Uterus (tissue), 4 donors: Measurements from ENCODE around the gene SSBP3. TPM values are rescaled to one million over a fixed set of nuclear protein-coding genes. Genes with fewer than 3 reads are reported as not detected.

Experiments used
- DNase-seq, 2 donors: peaks; one replicate each; pipeline ENCODE4 v3.0.0-alpha.2; 2019 to 2020
- H3K27ac ChIP-seq, 2 donors: fragments of 200-600 bp; sonication (generic); 1 replicate in 1 of 2; 2 replicates in 1 of 2; pipeline ENCODE4 v1.5.1; 2016 to 2018
- H3K27me3 ChIP-seq, 2 donors: fragments of 200-600 bp; sonication (generic); one replicate each; pipeline ENCODE4 v1.5.1; 2018 to 2019; ENCODE audit warnings: control low read depth in 1 of 2
- H3K36me3 ChIP-seq, 2 donors: fragments of 200-600 bp; sonication (generic); one replicate each; pipeline ENCODE4 v1.5.1; 2019; ENCODE audit warnings: control low read depth in 1 of 2
- H3K4me1 ChIP-seq, 2 donors: fragments of 200-600 bp; sonication (generic); one replicate each; pipeline ENCODE4 v1.5.1; 2018 to 2019; ENCODE audit warnings: control low read depth in 1 of 2
- H3K4me3 ChIP-seq, 2 donors: fragments of 200-600 bp; sonication (generic); 1 replicate in 1 of 2; 2 replicates in 1 of 2; pipeline ENCODE4 v1.5.1; 2018 to 2019; ENCODE audit warnings: mild to moderate bottlenecking in 1 of 2
- H3K9me3 ChIP-seq, 2 donors: fragments of 200-600 bp; sonication (generic); one replicate each; pipeline ENCODE4 v1.5.1; 2019; ENCODE audit warnings: control low read depth in 1 of 2
- POLR2A ChIP-seq, 2 donors: fragments of 450-650 bp; IDR thresholded peaks; one replicate each; pipeline ENCODE4 v1.6.1; 2016; ENCODE audit warnings: antibody characterized with exemption in 2 of 2, mild to moderate bottlenecking in 1 of 2, moderate library complexity in 1 of 2
- intact Hi-C: fragments of 100-400 bp; cut with DNase I; formaldehyde crosslinking; loops from one replicate; pipeline ENCODE4 v1.15.1; 2023; ENCODE audit warnings: low total_unique reads
- total RNA-seq, 4 donors: library from RNA; depleted of rRNA in 3 of 4; stranded (reverse); fragments of >200 nt in 3 of 4; gene quantifications; one replicate each; pipeline versions ENCODE4 v1.1.0 to v1.2.4, GENCODE V29; 2014 to 2023
- TF ChIP-seq, protein P1 (sequence below), 4 experiments: fragments of 200-600 bp in 2 of 4; fragments of 450-650 bp in 2 of 4; sonication (generic) in 2 of 4; IDR thresholded peaks; one replicate each; pipeline ENCODE4 v1.5.1; 2016 to 2019; ENCODE audit warnings: antibody characterized with exemption in 4 of 4, mild to moderate bottlenecking in 2 of 4, moderate library complexity in 1 of 4
- donor health status: DM: yes; HTN: yes; CAD: no.

The SSBP3 gene
- total RNA-seq, 4 donors from 2014 or later = 19.7 to 125 (median 31.4) TPM

- no peaks in the 10 kb centered on the region for H3K27me3 ChIP-seq
- H3K27ac ChIP-seq = no peak overlapping the region
- H3K4me3 ChIP-seq = no peak overlapping the region
- no peaks in the 10 kb centered on the region for H3K36me3 ChIP-seq
- no peak for DNase-seq
- TF ChIP-seq POLR2A (IDR thresholded peaks at IDR 0.05) = no peak
- TF ChIP-seq, protein P1, sequence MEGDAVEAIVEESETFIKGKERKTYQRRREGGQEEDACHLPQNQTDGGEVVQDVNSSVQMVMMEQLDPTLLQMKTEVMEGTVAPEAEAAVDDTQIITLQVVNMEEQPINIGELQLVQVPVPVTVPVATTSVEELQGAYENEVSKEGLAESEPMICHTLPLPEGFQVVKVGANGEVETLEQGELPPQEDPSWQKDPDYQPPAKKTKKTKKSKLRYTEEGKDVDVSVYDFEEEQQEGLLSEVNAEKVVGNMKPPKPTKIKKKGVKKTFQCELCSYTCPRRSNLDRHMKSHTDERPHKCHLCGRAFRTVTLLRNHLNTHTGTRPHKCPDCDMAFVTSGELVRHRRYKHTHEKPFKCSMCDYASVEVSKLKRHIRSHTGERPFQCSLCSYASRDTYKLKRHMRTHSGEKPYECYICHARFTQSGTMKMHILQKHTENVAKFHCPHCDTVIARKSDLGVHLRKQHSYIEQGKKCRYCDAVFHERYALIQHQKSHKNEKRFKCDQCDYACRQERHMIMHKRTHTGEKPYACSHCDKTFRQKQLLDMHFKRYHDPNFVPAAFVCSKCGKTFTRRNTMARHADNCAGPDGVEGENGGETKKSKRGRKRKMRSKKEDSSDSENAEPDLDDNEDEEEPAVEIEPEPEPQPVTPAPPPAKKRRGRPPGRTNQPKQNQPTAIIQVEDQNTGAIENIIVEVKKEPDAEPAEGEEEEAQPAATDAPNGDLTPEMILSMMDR (IDR thresholded peaks at IDR 0.05) = no peak
- H3K4me1 ChIP-seq = peaks cover 12 to 15% of the 10 kb centered on the region in 2 donors
- intact Hi-C loops = no loop called here
- H3K9me3 ChIP-seq = no peaks in the 10 kb centered on the region
Measured at GRCh38 chr1:54378874-54379554, 27.2 kb downstream of the SSBP3 start.

DNA sequence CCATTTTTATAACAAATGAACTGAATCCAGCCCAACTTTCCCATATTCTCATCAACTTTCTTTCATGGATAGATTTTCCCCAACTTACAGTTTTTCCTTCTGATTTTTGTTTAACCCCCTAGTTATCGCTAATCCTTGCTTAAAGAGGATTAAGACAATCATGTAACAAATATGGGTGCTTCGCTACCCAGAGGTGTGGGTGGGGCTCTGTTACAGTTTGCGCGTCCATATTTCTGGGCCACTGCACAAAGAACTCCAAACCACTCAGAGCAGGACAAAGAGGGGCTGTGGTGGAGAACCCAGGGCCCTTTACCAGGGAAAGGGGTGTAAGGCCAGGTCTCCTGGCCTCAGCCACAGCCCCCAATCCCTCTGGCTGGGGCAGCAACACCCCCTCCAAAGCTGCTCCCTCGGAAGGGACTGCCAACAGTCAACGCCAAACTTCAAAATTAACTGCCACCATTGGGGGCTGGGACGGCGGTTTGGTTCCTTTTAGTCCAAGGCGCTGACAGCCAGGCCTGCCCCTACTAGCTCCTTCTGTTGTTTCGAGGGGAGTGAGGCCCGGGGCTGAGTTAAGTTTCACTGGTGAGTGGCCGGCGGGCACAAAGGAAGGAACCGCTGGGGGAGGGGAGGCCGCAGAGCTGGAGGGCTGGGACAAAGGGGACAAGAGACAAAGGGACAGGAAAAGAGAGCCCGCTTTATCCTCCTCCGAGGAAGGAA lies 27.9 kb downstream of the SSBP3 start:
- Histone ChIP-seq H3K9me3 (no peaks in the 10 kb centered on the region), H3K4me1 (peaks cover 12 to 15% of the 10 kb centered on the region in 2 donors), H3K27ac (no peak overlapping the region), H3K36me3 (no peaks in the 10 kb centered on the region), H3K4me3 (no peak overlapping the region), H3K27me3 (no peaks in the 10 kb centered on the region)
- TF ChIP-seq, protein P1 (IDR thresholded peaks at IDR 0.05) = no peak
- TF ChIP-seq POLR2A (IDR thresholded peaks at IDR 0.05) = no peak
- no peak for DNase-seq
- intact Hi-C loops = no loop called here

DNA sequence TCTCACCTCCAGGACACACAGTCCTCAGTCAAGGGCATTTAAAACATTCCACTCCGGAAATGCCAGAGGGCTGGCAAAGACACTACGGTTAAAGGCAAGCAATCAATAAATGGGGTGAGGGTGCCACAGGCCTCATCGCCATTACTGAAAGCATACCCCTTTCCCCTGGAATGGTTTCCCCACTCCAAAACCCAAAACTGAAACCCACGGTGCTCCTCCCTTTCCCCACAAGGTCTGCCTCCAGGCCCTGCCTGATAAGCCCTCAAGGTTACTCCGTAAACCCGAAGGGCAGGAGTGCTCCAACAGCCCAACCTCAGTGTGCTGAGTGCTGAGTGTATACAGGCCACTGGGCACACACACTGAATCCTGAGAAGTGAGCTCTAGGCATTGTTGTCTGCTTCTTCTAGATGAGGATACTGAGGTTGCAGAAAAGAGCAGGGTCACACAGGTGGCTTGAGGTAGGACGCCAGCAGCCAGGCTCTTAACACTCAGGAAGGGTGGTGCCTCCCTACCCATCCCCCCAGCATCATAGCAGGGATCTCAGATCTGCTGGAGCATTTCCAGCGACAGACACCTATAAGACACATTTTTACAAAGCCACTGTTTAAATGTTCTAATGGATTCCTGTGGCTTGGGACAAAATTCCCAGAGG lies 29.0 kb downstream of the SSBP3 start:
- Histone ChIP-seq H3K27me3 (no peaks in the 10 kb centered on the region), H3K4me3 (no peak overlapping the region), H3K27ac (no peak overlapping the region), H3K36me3 (no peaks in the 10 kb centered on the region), H3K9me3 (no peaks in the 10 kb centered on the region), H3K4me1 (peaks cover 12 to 15% of the 10 kb centered on the region in 2 donors)
- intact Hi-C loops = no loop called here
- TF ChIP-seq, protein P1 (IDR thresholded peaks at IDR 0.05) = no peak
- TF ChIP-seq POLR2A (IDR thresholded peaks at IDR 0.05) = no peak
- no peak for DNase-seq

DNA sequence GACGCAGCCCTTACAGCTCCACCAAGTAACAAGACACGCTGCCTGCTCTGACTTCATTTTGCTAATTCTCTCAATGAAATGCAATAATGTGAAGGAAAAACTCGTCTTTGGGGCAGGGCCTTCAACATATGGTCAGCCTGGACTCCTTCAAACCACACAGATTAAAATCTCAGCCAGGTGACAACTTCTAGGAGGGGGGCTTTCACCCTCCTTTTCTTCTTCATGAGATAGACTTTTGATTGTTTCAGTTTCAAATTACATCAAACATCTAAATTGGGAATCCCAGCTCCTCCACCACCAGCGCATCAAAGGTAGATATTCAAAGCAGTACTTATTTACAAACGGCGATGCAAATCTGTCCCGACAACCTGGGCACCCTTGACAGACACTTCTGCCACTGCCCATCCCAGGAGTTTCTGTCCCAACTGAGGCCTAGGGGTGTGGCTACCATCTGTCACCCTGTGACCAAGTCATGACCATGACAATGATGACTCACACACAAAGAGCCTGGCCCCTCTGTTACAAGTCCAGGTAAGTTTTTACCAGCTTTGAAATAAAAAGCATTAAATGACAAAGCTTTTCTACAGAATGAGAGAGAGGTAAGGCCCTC lies 29.7 kb downstream of the SSBP3 start:
- no peak overlapping the region for H3K27ac ChIP-seq
- no peaks in the 10 kb centered on the region for H3K36me3 ChIP-seq
- intact Hi-C loops = no loop called here
- no peaks in the 10 kb centered on the region for H3K27me3 ChIP-seq
- TF ChIP-seq, protein P1 (IDR thresholded peaks at IDR 0.05) = no peak
- TF ChIP-seq POLR2A (IDR thresholded peaks at IDR 0.05) = no peak
- H3K4me1 ChIP-seq = peaks cover 12 to 15% of the 10 kb centered on the region in 2 donors
- H3K4me3 ChIP-seq = no peak overlapping the region
- no peaks in the 10 kb centered on the region for H3K9me3 ChIP-seq
- DNase-seq = no peak
